Mesangial cell (primary cell): ENCODE results near the gene NCOR2. TPM values are rescaled to one million over a fixed set of nuclear protein-coding genes. Genes with fewer than 3 reads are reported as not detected.

Source experiments
- total RNA-seq: library from RNA; depleted of rRNA; stranded (reverse); fragments of >200 nt; gene quantifications from 2 replicates; pipeline ENCODE4 v1.2.3, GENCODE V29; 2015

NCOR2 gene
- total RNA-seq = 128 and 174 TPM in 2 replicates

GRCh38 chr12:124566997-124567672 is at the start of gene NCOR2:
TSS of gene NCOR2 (minus strand) at chr12:124567612. CDS start at chr12:124495251, 72,361 bp downstream.

